Lower leg skin (tissue), 3 donors: ENCODE data around the gene CSNK2A3.

Source experiments
- CTCF ChIP-seq, 3 donors: fragments of 450-650 bp; IDR thresholded peaks; one replicate each; pipeline ENCODE4 v1.5.1; 2016; ENCODE audit warnings: antibody characterized with exemption in 3 of 3, mild to moderate bottlenecking in 3 of 3, moderate library complexity in 2 of 3
- POLR2A ChIP-seq, 2 donors: fragments of 450-650 bp; IDR thresholded peaks; one replicate each; pipeline ENCODE4 v1.6.1; 2016 to 2017; ENCODE audit warnings: antibody characterized with exemption in 2 of 2, mild to moderate bottlenecking in 1 of 2, moderate library complexity in 1 of 2

- no peak for TF ChIP-seq CTCF (IDR thresholded peaks at IDR 0.05)
- no peak for TF ChIP-seq POLR2A (IDR thresholded peaks at IDR 0.05)
Observed at GRCh38 chr11:11335043-11335442, 18.0 kb downstream of the CSNK2A3 start.
